HL-60 (cell line): ENCODE data around the gene RGS6.
A peak's percentile ranks its signal among the peaks of the same experiment; 100 is the strongest.

Experiments used
- DNase-seq, 2 experiments: peaks; one replicate each; pipeline ENCODE4 v3.0.0-alpha.2; 2010 to 2020; ENCODE audit warnings: low read depth in 1 of 2, low spot score in 1 of 2
- H3K27ac ChIP-seq: fragments of 250-450 bp; sonication (Bioruptor Pico); replicated peaks from 2 replicates; pipeline ENCODE4 v1.5.1; 2020; ENCODE audit warnings: mild to moderate bottlenecking, moderate library complexity
- H3K27me3 ChIP-seq: fragments of 250-450 bp; sonication (Bioruptor Pico); 2 replicates; pipeline ENCODE4 v1.5.1; 2021; ENCODE audit warnings: mild to moderate bottlenecking, moderate library complexity; ENCODE audit not compliant: insufficient read depth, poor library complexity, severe bottlenecking
- H3K4me3 ChIP-seq: replicated peaks from 2 replicates; pipeline ENCODE4 v1.5.1; 2011; ENCODE audit warnings: mild to moderate bottlenecking, control low read depth, low read length; ENCODE audit not compliant: insufficient read depth
- GABPA ChIP-seq: IDR thresholded peaks from 2 replicates; pipeline ENCODE4 v1.6.1; 2012; ENCODE audit warnings: low read depth
- POLR2AphosphoS5 ChIP-seq: IDR thresholded peaks from 2 replicates; pipeline ENCODE4 v1.6.1; 2012; ENCODE audit warnings: low read depth
- SPI1 ChIP-seq: IDR thresholded peaks from 2 replicates; pipeline ENCODE4 v1.6.1; 2012; ENCODE audit warnings: low read depth, mild to moderate bottlenecking, borderline replicate concordance
- TF ChIP-seq, protein P1 (sequence below): IDR thresholded peaks from one replicate; pipeline ENCODE4 v1.5.1; 2011; ENCODE audit warnings: low read length, control low read depth, inconsistent platforms; ENCODE audit not compliant: insufficient read depth
- TF ChIP-seq, protein P2 (sequence below): IDR thresholded peaks from 2 replicates; pipeline ENCODE4 v1.6.1; 2012; ENCODE audit warnings: low read depth; ENCODE audit not compliant: insufficient replicate concordance

RGS6 gene

DNA sequence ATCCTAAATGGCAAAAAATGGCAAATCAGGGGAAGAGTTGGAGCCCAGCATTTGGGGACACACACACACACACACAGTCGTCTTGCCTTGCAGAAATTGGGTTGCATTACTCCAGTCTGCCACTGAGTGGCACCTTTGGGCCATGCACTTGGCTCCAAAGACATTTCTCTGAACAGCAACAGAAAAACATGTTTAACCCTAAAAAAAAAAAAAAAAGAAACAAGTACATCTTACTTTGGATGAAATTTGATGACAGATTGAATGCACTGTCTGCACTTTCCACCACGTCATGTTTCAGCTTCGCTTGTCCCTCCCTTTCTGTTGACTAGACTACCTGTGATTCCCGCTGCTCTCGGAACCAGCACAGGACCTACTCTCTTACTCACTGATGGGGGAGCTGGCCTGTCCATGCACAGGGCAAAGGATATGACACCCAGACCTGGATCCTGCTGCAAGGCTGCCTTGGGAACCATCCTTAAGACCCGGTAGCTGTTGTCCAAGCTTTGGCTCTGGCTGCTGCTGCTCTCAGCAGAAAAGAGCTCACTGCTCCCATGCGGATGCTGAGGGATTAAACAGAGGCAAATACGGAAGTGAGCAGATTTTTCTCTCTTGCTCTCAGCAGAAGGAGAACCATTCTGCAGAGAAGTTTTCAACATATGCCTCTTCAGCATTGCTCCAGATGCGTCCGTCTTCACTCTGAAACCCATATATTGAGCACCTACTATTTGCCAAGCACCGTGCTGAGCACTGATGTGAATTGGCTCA lies 584.9 kb downstream of the RGS6 start:
- TF ChIP-seq SPI1 (0 out of 2 replicates have a peak, but pooled peaks have one; percentile 33), POLR2AphosphoS5 (no peak)
- TF ChIP-seq, protein P1, sequence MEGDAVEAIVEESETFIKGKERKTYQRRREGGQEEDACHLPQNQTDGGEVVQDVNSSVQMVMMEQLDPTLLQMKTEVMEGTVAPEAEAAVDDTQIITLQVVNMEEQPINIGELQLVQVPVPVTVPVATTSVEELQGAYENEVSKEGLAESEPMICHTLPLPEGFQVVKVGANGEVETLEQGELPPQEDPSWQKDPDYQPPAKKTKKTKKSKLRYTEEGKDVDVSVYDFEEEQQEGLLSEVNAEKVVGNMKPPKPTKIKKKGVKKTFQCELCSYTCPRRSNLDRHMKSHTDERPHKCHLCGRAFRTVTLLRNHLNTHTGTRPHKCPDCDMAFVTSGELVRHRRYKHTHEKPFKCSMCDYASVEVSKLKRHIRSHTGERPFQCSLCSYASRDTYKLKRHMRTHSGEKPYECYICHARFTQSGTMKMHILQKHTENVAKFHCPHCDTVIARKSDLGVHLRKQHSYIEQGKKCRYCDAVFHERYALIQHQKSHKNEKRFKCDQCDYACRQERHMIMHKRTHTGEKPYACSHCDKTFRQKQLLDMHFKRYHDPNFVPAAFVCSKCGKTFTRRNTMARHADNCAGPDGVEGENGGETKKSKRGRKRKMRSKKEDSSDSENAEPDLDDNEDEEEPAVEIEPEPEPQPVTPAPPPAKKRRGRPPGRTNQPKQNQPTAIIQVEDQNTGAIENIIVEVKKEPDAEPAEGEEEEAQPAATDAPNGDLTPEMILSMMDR, result peak; percentile 49
- no peak overlapping the region for H3K27ac ChIP-seq
- H3K27me3 ChIP-seq, result no peaks in the 10 kb centered on the region
- H3K4me3 ChIP-seq, result no peak overlapping the region
- peak in 1 of 2 experiments; percentile 15 for DNase-seq

DNA sequence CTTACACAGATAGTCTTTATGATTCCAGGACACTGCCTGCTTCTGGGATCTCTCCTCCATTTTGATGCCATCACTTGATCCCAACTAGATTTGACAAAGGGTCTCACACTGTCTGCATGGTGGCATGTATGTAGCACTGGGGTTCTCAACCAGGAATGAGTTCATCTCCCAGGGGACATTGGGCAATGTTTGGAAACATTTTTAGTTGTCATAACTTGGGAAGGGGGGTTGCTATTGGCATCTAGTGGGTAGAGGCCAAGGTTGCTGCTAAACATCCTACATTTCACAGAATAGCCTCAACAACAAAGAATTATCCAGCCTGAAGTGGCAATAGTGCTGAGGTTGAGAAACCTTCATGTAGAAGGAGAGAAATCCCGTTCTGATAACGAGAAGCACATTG lies 585.5 kb downstream of the RGS6 start:
- TF ChIP-seq GABPA, result no peak
- no peak for TF ChIP-seq POLR2AphosphoS5
- TF ChIP-seq SPI1, result no peak
- TF ChIP-seq, protein P1, result no peak
- TF ChIP-seq, protein P2, sequence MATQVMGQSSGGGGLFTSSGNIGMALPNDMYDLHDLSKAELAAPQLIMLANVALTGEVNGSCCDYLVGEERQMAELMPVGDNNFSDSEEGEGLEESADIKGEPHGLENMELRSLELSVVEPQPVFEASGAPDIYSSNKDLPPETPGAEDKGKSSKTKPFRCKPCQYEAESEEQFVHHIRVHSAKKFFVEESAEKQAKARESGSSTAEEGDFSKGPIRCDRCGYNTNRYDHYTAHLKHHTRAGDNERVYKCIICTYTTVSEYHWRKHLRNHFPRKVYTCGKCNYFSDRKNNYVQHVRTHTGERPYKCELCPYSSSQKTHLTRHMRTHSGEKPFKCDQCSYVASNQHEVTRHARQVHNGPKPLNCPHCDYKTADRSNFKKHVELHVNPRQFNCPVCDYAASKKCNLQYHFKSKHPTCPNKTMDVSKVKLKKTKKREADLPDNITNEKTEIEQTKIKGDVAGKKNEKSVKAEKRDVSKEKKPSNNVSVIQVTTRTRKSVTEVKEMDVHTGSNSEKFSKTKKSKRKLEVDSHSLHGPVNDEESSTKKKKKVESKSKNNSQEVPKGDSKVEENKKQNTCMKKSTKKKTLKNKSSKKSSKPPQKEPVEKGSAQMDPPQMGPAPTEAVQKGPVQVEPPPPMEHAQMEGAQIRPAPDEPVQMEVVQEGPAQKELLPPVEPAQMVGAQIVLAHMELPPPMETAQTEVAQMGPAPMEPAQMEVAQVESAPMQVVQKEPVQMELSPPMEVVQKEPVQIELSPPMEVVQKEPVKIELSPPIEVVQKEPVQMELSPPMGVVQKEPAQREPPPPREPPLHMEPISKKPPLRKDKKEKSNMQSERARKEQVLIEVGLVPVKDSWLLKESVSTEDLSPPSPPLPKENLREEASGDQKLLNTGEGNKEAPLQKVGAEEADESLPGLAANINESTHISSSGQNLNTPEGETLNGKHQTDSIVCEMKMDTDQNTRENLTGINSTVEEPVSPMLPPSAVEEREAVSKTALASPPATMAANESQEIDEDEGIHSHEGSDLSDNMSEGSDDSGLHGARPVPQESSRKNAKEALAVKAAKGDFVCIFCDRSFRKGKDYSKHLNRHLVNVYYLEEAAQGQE, result no peak

DNA sequence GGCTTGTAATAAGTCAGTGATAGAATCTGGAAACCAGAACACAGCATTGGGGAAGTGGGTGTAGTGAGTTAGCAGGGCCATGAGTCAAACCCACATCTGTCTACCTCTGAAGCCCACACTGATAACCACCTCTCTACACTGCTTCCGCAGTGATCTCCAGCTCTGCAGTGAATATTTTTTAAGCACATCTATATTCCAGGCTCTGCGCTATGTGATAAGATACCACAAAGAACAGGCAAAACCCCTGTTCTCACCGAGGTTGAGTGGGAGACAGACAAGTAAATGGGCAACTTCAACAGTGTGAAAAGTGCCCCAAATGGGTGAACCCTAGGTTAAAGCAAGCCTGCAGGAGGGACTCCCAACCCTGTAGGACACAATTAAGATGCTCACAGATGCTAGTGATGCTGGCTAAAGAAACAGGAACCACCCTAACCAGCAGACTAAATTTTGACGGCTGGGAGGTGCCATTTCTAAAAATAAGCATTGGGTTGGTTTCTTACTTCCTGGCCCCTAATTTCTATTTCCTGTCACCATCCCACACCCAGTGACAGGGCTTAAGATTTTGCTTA lies 586.7 kb downstream of the RGS6 start:
- no peaks in the 10 kb centered on the region for H3K27me3 ChIP-seq
- TF ChIP-seq SPI1 (0 out of 2 replicates have a peak, but pooled peaks have one; percentile 5), GABPA (no peak), POLR2AphosphoS5 (no peak)
- TF ChIP-seq, protein P2, result no peak
- H3K4me3 ChIP-seq, result no peak overlapping the region
- no peak overlapping the region for H3K27ac ChIP-seq
- DNase-seq, result no peak

More for the DNA sequence above, 585.5 kb downstream of the RGS6 start:
- DNase-seq, result no peak
- Histone ChIP-seq H3K27ac (no peak overlapping the region), H3K27me3 (no peaks in the 10 kb centered on the region), H3K4me3 (no peak overlapping the region)

DNA sequence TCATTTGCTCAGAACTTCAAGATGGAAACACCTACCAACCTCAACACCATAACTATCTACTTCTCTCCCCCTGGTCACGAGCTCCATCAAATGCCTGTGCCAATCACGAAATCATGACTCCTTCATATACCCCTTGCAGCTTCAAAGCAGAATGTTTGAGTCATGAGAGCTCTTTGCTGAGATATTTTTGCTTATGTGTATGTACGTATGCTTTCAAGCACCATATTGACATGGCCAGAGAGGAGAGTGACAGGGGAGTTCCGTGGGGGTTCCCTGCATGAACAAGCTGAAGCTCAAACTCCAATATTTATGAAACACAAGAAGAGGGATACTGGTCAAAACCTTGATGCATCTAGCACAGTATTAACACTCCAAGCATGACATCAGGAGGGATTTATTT lies 587.3 kb downstream of the RGS6 start:
- DNase-seq, result no peak
- Histone ChIP-seq H3K4me3 (no peak overlapping the region), H3K27me3 (no peaks in the 10 kb centered on the region), H3K27ac (no peak overlapping the region)
- TF ChIP-seq, protein P2, result no peak
- TF ChIP-seq SPI1, result no peak
- TF ChIP-seq GABPA, result no peak
- TF ChIP-seq POLR2AphosphoS5, result no peak
- TF ChIP-seq, protein P1, result no peak
